Cerebellar nuclear complex (tissue), 1 donor: ENCODE measurements around the gene BCAS3.
"Not testable (repeated sequence)": the region's sequence is repeated elsewhere in the genome, so short reads cannot be mapped to it uniquely, and the experiment has no call there.

Experiments
- DNase-seq, 2 experiments: peaks; one replicate each; lab custom pipeline; 2025; lab: John Stamatoyannopoulos, UW

Gene BCAS3

DNA sequence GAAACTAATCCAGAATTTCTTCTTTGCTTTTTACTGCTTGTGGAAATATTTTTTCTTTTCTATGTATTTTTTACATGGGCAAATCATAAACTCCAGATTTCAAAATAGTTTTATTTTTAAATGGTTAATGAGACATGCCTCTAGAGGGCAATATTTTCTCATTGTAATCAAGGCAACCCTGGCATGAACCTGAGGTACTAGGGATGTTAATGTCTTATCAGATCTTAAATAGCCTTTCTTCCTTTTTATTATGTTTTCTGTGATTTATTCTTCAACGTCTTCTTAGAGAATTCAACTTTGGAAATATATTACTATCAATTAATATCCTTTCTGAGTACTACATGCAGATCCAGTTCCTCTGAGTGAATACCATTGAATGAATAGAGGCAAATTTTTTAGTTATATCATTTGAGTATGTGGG is 324.7 kb downstream of the BCAS3 start:
- DNase-seq = no peak

- DNase-seq = no peak
Observed at GRCh38 chr17:61005358-61005757, 327.7 kb downstream of the BCAS3 start.

DNA sequence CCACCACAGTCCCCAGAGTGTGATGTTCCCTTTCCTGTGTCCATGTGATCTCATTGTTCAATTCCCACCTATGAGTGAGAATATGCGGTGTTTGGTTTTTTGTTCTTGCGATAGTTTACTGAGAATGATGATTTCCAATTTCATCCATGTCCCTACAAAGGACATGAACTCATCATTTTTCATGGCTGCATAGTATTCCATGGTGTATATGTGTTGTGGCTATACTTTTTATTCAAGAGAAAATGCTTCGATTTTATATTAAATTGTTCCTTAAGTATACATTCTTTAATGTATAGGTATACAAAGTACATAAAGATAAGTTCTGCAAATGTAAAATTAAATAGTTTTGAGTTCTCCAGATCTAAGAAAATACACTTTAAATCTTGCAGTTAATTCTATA is 328.3 kb downstream of the BCAS3 start:
- not testable (repeated sequence) for DNase-seq

- DNase-seq = peak in 1 of 2 experiments; percentile 1
Observed at GRCh38 chr17:61007980-61008379, 330.3 kb downstream of the BCAS3 start.

GRCh38 chr17:61009663-61010062 is 332.0 kb downstream of the BCAS3 start:
- no peak for DNase-seq

DNA sequence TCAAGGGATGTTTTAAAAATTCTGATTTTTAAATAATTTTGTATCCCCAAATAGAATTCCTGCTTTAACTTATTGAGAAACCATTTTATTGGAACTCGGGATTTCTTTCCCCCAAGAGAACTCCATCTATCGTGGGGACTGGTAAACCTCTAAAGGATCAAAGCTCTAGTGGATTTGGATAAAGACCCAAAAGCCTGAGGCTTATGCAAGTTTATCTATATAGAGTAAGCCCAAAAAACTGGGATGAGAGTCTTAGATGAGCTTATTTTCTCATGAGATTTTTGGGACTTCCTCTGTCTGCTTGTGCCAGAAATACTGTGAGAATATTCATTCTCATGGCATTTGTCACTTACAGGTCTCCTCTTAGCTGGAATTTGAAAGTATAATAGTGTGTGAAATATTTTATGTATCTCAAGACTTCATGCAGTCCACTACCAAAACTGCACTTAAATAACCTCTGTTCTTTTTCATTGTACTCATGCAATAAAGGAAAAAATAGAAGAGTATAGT is 333.1 kb downstream of the BCAS3 start:
- no peak for DNase-seq

DNA sequence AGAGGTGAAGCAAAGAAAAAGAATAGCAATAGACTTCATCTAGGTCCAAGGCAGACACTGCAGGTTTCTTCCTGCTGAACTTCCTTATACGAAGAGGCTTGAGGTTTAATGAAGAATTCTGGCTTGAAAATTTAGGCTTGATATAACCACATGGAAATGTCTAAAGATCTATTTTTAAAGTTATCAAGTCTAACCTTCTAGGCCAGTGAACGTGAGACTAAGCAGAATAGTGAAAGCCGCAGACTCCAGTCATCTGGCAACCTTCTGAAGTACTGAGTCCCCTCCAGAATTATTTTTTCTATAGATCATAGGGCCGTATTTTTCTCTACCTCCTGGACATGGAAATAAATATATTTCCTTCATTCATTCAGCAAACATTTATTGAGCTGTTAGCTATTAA is 333.6 kb downstream of the BCAS3 start:
- DNase-seq = no peak

DNA sequence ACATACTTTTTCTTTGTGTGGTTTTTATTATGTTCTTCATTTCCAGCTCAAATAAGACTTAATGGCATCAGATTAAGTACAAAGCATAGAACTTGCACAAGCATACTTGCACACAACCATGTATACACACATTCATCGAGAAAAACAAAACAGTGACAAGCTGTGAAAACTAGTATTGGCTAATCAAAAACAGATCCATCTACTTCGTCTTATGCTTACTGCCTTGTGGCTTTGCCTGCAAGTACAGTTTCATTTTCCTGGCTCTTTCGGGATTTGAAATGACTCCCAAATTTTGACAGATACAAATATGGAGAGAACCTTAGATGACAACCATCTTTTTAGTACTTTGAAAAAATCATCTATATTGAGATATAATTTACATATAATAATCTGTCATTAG is 338.3 kb downstream of the BCAS3 start:
- no peak for DNase-seq

- no peak for DNase-seq
Observed at GRCh38 chr17:61017317-61018006, 339.8 kb downstream of the BCAS3 start.

GRCh38 chr17:61018938-61019337 is 341.3 kb downstream of the BCAS3 start:
- no peak for DNase-seq

DNA sequence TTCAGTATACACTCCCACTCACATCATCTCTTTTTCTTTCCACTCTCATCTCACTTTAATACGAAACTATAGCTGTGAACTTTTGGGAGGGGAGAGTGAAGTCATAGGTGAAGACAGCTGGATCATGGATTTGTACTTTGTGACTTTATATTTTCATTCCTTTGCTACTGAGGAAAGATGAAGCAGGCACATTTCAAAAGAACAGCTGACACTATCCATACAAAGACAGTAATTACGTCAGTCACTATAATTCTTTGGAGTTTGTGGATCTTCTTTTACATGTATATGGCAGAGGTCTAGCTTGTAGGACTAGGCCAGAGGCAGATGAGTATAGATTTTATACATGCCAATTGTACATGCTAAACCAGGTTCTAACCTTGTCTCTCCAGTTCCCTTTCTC is 346.3 kb downstream of the BCAS3 start:
- no peak for DNase-seq

GRCh38 chr17:61026818-61027217 is 349.2 kb downstream of the BCAS3 start:
- no peak for DNase-seq

DNA sequence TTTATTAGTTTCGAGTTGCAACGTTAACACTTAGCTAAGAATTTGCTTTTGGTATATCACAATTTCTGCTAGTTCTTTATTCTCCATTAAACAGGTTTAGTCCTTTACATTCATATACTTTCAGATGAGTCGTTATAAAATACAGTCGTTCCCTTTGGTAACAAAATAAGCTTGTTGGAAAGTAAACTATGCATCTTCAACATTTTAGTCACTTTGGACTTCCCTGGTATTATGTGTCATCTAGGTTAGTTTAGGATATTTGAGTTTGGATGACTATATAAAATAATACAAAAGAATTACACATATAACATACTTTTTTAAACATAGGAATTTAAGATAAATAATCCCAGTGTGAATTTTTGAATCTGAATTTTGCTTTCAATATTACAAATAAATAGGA is 351.5 kb downstream of the BCAS3 start:
- no peak for DNase-seq

- DNase-seq = no peak
Observed at GRCh38 chr17:61040666-61041065, 363.0 kb downstream of the BCAS3 start.

- DNase-seq = not testable (repeated sequence)
Observed at GRCh38 chr17:61042348-61042747, 364.7 kb downstream of the BCAS3 start.

DNA sequence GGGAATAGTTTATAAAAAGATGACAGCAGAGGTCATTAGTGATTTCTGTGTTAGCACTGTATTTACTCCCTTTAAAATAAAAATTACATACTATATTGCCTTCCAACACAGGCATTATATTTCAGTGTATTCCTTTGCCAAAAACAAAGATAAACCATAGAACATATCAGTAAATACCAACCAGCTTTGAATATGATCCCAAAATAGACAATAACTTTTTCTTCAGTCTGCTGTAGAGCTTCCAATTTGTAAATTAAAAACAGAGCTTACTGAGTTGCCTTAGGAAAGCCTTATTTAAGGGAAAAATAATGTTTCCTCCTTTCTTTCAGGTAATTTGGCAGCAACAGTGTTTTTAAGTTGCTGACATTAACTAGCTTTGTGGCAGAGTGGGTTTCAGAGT is 369.9 kb downstream of the BCAS3 start:
- no peak for DNase-seq

DNA sequence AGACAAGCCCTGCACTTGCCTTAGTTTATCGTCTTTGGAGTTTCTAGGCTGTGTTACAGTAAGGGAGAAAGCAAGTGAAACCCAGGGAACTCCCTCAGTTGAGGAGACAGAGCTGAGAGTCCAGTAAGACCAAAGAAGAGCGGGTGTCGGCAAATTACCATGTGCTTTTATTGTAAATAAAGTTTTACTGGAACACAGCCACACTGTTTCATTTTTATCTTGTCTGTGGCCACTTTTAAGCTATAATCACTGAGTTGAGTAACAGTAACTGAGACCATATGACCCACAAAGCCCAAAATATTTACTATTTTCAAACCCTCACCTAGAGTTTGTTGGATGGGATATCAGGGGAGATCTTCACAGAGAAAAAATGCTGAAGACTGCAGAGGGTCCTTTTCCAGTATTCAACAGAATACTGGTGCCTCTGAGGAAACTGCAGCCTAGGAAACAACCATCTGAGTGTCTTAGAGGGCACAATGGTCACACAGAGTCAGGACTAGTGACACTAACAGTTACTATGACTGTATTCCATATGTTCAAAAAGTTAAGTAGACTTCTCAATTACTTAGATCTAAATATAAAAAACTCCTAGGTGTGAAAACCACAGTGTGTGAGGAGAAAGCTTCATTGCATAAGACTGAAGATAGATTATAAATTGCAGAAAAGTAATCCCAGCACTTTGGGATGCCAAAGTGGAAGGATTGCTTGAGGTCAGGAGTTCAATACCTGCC is 370.9 kb downstream of the BCAS3 start:
- DNase-seq = no peak

DNA sequence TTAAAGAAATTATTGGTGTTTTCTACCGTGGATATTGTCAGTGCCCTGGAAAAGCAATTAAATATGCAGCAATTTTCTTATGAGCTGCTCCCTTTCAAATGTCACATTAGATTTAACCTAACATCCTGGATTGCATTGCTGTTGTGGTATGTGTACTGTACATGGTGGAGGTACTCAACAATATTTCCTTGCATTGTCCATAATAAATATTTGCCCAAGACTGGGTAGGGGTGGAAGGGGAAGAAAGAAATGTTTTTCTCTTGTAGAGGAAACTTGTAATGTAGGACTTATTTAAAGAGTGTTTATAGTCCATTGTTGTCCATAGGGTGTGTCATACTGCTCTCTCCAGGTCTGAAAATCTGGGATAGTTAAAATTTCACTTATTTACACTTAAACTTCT is 375.8 kb downstream of the BCAS3 start:
- no peak for DNase-seq

- no peak for DNase-seq
Observed at GRCh38 chr17:61054436-61054835, 376.8 kb downstream of the BCAS3 start.

- no peak for DNase-seq
Observed at GRCh38 chr17:61057257-61057656, 379.6 kb downstream of the BCAS3 start.

- DNase-seq = no peak
Observed at GRCh38 chr17:61058066-61058465, 380.4 kb downstream of the BCAS3 start.

DNA sequence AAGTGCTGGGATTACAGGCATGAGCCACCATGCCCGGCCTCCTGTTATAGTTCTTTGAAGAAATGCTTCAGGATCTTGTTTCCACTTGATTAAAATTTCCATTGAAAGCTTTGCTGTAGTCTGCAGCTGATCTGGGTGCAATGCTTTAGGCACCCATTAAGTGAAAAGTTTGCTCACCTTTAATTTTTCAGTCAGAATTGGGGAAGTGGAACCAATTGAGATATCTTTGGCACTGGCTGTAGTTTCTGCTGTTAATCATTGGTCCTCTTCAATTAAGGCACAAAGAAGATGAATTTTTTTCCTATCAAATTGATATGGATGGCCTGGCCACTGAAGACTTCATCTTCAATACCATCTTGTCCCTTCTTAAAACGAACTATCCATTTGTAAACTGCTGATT is 385.9 kb downstream of the BCAS3 start:
- DNase-seq = no peak
